HG03280 (cell line): ENCODE measurements around the gene PCDHGC5.

Experiments
- ATAC-seq: cut with Tn5 transposase; IDR thresholded peaks from one replicate; pipeline ENCODE4 v1.9.1; 2021; ENCODE audit warnings: mild to moderate bottlenecking, moderate library complexity; ENCODE audit not compliant: unreplicated experiment

Gene PCDHGC5

DNA sequence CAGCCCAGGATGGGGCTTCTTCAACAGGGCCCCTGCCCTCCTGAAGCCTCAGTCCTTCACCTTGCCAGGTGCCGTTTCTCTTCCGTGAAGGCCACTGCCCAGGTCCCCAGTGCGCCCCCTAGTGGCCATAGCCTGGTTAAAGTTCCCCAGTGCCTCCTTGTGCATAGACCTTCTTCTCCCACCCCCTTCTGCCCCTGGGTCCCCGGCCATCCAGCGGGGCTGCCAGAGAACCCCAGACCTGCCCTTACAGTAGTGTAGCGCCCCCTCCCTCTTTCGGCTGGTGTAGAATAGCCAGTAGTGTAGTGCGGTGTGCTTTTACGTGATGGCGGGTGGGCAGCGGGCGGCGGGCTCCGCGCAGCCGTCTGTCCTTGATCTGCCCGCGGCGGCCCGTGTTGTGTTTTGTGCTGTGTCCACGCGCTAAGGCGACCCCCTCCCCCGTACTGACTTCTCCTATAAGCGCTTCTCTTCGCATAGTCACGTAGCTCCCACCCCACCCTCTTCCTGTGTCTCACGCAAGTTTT lies 23.6 kb downstream of the PCDHGC5 start:
- peak; percentile 24 for ATAC-seq

DNA sequence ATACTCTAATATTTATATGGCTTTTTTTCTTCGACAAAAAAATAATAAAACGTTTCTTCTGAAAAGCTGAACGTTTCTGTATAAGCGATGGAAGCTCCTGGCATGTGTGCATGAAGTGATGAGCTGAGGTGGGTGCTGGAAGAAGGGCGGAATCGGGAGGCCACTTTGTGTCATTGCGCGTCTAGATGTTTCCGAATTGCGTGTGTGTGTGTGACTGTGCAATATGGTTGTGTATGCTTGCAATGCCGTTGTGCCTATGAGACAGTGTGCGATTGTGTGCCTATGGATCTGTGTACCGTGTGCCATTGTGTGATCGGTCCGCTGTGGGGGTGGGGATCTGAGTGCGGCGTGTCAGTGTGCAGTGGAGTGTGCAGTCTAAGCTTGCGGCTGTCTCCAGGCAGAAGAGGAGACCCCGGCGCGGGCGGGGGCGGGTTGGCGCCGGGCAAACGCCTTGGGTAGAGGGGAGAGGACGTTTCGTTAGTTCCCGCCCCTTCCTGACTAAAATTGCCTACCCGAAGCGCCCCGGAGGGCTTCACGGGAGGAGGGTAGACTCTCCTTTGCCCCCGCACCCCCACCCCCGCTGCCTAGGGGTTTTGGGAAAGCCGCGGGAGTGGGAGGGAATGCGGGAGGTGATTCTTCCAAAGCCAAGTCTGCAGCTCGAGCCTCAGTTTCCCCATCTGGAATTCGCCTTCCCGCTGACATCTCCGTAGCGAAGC lies 24.2 kb downstream of the PCDHGC5 start:
- no peak for ATAC-seq

DNA sequence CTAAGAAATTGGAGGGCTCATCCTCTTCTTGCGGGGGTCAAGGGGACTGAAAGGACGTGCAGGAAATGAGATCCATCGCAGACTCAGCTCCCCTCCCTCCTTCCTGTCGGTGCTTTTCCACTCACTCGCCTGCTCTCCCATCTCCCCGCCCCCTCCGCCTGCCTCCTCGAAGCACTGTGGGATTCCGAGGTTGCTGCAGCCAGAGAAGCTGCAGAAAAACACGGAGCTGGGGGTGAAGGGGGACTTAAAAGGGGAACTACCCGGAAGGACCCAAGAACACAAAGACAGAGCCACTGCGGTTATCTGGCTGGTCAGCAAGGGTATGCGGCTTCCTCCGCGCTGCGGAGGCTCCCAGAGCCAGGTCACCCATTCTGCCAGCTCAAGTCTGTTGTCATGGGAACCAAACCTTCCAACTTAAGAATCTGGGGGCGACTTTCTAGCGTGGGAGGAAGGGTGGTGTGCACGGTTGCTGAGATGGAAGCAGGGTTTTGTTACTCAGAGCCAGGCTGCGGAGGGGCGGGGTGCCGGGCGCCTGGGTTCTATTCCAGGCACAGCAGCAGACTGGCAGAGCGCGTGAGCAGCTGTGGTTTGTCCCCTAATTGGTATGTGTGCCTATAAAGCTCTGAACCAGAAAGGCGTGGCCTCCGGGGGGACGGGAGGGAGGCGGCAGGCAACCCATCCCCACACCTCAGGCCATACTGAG lies 24.9 kb downstream of the PCDHGC5 start:
- ATAC-seq: peak; percentile 34

DNA sequence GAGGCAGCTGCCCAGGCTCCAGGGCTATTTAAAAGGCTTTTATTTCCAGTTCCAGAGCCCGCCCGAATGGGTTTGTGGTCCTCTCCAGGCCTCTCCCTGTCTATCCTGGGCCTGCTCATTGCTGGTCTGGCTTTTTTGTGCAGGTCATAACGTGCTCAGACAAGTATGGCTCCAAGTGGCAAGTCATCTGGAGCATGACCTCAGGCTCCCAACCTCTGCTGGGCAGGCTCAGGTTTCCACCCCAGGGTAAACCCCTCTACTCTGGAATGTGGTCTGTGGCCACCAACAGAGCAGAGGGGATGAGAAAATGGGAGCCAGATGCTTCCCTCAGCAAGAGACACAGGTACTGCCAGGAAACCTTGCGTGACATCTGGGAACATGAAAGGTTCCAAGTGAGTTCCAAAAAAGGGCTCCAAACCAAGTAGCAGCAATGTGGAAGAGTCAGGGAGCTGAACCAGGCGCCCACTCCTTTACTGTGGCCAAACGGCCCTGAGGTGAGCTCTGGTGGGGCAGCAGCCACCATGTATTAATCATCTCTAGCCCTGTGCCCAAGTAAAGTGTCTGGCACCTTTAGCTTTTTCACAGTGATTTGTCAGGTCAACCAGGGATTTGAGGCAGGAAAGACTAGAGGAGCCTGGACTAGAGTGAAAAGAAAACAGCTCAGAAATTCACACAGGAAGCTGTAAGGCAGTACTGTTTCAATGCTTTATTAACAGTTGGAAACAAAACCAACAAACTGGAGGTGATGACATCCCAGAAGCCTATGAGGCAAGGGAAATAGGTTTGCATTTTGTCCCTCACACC lies 25.7 kb downstream of the PCDHGC5 start:
- peak; percentile 3 for ATAC-seq

DNA sequence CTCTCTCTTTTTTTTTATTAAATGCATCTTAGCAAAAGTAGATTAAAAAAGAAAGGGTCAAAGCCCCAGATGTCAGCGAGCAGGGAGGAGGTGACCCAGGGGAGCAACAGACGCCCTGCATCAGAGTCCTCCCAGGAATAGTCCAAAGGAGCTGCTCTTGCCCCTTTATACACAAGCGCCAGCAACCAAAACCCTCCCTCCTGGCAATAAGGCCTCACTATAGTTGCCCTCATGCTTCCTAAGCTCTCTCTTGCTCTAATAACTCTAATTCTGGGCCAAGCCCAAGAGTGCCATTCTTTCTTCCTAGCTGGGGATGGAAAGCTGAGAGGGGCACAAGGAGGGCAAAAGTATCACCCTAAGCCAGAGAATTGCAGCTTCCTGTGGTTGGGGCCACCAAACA lies 26.3 kb downstream of the PCDHGC5 start:
- ATAC-seq: no peak

DNA sequence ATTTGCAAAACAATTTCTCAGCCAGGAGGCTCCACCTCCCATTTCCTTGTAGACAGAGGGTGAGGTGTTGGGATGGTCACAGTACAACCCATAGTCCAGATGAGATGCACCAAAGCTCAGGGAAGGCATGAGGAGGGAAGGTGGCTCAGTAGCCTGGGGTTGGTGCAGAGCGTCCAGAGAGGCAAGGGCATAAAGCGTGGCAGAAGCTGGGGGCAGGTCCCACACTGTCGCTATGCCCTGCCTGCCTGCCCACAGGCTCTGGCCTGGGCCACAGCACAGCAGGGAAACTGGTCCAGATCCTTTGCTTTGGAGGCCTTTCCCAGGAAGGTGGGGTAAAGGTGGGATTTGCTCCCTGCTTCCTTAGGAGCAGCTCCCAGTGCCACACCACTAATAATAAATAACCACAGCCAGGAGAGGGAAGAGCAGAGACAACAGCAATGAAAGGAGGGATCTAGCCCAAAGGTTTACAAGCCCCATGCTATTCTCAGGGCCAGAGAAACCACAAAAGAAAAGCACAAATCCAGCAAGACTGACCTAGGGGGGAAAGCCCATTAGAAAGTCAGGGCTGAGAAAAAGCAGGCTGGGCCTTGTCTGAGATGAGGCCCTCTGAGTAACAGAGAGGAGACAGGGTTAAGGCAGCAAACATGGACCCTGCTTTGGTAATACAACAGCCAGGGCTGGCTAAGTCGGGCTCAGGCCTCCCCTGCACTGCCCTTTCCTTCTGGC lies 27.2 kb downstream of the PCDHGC5 start:
- no peak for ATAC-seq

DNA sequence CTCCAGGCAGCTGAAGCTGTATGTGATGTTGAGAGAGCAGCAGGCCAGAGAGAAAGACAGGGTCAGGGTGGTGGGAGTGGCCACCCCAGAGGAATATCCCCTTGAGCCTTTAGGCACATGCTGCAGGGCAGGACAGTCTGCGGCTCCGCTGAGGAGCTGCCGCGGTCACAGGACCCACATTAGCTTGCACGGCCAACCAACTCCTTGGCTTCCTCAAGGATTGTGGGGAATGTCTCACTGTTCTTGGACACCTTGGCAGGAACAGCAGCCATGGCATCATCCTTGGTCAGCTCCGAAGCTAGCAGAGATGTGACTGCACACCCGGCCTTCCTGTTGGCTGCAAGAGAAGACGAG lies 27.8 kb downstream of the PCDHGC5 start:
- no peak for ATAC-seq

DNA sequence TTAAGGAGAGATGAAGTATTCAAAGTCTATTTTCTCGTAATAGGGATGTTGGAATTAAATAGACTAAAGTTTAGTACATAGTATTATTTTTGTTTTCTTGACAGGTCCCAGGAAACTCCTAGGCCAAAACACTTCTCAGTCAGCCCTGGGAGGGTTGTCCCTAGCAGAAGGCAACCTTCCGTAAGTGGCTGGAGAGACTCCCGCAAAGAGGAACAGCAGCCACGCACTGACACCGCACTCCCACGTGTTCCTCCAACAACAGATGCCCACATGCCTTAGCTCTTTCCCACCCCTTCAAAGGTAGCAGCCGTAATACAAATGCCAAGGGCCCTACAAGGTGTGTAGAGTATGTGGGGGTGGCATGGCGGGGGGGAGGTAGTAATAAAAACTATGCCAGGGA lies 28.4 kb downstream of the PCDHGC5 start:
- ATAC-seq: no peak

DNA sequence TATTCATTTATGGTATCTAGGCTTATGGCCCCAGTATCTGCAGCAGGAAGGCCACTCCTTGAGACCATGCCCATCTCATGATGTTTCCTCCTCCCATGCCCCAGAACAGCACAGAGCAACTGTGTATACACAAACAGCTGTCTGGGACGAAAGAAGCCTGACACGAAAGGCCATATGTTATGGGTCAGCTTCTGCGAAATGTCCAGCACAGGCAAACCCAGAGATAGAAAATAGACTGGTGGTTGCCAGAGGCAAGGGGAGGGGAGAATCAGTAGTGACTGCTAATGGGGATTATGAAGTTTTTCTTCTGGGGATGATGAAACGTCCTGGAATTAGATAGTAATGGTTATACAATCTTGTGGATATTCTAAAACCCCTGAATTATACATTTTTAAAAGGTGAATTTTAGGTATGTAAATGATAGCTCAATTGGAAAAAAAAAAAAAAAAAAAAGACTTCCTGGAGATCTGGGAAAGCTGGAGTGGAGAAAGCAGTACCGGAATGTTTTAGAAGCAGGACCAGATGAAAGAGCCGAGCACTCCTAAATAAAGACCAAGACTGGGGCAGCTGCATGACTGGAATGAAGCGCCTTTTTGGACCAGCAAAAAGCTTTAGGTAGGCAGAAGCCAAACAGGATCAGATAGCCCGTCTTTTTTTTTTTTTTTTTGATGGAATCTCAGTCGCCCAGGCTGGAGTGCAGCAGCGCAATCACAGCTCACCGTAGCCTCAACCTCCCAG lies 29.2 kb downstream of the PCDHGC5 start:
- ATAC-seq: no peak

DNA sequence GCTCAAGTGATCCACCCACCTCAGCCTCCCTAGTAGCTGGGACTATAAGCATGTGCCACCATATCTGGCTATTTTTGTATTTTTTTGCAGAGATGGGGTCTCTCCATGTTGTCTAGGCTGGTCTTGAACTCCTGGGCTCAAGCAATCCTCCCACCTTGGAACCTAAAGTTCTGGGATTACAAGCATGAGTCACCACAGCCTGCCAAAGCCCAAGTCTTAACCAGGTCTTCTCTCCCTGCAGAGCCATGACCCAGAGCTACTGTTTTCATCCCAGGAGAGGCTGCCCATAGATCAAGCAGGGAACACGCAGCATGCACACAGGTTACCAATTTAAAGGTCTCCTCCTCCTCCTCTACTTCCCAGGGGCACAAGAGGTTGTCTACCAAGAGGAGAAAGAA lies 29.7 kb downstream of the PCDHGC5 start:
- no peak for ATAC-seq

DNA sequence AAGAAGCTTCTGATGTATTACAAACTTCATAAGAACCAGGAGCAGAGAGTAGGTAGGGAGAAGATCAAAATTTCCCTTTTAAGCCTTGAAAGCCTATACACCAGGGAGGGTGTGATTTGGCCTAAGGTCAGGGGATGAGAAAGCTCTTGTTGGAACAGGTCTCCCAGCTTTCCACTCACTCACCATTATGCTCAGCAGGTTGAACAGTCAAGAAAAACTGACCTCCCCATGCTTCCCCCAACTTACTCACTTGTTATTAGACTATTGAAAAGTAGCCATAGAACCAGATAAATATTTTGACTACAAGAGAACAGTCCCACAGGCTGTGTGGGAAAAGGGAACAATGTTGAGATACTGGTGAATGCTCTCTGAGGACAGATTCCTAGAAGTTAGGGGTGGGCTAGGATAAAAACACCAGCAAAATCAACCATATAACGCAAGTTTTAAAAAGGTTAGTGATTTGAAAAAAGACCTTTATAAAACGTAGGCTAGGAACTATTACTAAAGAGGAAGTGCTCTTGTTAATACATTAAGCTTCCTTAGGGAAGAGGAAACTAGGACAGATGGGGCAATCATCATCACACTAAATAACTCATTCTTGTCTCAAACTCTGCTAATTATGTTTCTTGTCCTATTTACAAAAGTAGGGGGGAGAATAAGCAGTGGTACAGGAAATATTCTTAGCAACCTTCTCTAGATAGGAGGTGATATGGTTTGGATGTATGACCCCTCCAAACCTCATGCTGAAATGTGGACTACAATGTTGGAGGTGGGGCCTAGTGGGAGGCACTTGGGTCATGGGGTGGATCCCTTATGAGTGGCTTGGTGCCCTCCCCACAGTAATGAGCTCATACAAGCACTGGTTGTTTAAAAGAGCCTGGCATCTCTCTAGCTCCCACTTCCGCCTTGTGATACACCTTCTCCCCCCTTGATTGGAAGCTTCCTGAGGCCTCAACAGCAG lies 31.0 kb downstream of the PCDHGC5 start:
- ATAC-seq: no peak

DNA sequence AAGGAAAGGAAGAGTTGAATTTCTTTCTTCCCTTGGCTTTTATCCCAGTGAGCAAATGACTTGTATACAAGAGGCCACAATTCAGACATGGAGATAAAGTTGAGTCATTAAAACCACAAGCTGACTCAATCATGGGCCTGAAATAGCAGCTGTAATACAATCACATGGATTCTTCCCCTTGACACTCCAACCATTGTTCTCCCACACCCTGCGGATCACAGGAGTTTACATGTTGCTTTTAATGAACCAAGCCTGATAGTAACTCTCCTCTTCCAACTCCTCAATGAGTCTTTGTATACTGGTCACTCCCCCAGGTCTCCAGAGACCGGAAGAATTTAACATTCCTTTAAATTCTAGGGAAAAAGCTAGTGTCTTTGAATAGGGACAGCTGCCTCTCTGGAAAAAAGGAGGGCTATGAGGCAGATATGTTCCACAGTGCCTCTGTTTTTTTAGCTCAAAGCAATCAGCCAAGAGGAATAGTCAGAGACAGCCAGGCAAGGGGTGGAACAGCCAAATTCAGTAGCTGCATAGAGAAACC lies 32.4 kb downstream of the PCDHGC5 start:
- no peak for ATAC-seq

DNA sequence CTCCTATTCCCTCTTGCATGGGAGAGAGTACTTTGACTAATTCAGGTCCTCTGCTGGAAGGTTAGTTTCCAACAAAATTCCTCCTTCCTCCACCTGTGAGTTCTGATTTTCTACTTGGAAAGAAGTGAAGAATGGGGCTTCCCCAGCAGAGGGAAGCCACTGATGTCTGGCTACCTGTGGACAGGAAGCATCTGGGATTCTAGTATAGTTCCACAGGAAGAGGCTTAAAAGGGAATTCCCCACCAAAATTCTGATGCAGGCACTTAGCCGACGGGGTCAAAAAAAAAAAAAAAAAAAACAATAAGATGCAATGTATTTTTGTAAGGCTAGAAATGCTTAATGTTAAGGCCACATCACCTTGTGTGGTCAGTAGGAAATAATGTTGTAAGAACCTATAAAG lies 33.4 kb downstream of the PCDHGC5 start:
- ATAC-seq: no peak

DNA sequence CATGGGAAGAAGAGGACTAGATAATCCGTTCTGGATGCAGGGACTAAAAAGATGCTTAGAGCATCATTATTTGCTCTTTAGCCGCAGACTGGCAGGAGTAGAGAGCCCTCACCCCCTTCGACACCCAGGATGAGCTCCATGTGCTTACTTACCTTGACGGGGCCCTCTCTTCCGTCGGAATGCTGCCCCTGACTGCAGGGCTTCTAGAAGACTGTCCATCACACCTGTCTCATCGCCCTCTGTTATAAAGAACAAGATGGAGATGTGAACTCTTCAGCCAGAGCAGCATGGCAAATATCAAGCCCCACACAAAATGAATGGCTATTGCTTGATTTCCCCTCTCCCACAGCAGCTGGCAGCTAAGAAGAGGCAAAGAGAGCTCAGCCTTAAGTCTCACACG lies 35.1 kb downstream of the PCDHGC5 start:
- no peak for ATAC-seq

DNA sequence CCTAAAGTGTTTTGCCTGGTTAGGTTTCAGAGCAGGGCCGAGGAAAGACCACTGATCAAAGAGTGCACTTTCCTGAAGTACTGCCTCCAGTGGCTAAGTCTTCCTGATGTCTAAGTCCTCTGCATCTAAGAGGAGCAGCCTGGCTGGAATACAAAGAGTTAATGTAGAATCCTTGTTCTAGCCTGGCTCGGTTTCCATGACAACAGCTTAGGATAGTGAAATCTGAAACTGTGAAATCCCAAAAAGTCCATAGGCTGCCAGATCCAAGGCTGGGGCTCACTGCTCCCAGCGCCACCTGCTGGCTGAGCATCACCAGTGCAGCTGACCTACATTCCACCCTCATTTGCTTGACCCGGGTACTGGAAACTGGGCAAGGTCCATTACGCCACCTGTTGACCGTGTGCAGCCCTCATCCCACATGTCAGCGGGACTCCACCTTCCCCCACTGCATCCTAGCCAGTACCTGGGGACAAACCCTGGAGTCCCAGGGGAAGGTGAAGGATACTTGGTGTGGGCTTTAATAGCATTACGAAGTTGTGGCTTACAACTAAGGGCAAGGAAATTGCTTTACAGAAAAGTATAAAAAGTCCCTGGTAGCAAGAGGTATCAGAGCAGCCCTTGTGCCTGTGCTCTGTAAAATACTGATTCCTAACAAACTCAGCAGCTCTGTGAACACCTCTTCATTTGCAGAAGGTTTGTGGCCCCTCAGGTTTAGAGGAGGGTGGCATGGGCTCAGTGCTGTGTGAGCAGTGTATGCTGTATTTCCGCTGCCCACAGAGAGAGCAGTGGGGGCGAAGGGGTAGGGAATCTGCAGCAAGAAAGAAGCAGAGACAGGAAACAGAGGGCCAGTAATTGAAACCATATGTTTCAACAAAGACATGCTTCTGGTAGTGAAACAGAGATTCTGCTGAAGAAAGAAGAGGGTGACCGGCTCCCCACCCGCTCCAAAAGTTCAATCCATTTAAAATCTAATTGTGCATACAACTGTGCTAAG lies 36.0 kb downstream of the PCDHGC5 start:
- ATAC-seq: peak; percentile 71

DNA sequence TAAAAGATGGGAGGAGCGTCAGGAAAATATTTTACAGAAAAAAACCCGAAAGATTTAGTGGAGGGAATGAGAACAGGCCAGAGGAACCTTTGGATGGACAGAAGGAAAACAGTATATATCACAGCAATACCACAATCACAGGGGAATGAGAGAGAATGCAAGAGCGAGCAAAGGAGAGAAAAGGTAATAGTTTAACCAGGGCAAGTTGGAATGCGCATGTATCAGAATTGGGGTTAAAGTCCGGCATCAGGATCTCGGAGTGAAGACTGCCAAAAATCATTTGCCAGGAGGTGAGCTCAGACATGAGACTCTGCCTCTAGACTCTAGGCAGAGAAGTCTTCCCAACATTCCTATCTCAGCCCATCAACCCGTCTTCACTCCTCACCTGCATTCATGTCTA lies 36.8 kb downstream of the PCDHGC5 start:
- ATAC-seq: no peak

DNA sequence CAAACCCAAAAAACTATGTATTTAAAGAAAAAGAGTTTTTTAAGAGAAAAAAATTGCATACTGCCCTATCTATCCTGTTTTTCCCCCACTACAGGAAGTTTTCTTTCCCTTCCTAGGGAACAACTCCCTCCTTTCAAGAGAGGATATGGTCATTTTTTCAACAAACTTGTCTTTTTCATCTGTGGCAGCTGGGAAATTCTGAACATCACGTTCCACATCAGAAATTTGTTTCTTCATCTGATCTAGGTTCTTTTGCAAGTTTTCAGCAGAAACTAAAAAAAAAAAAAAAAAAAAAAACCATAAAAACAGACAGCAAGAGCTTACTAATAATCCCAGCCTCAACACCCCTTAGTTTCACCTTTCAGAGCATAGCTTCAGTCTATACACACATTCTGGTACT lies 38.5 kb downstream of the PCDHGC5 start:
- no peak for ATAC-seq
